ENCODE data around the gene CITED1.

CITED1 gene

GRCh38 chrX:72308566-72309296 is 3.0 kb upstream of the CITED1 start:
- DNase-seq (ENCODE audit: low read depth) = no peak

DNA sequence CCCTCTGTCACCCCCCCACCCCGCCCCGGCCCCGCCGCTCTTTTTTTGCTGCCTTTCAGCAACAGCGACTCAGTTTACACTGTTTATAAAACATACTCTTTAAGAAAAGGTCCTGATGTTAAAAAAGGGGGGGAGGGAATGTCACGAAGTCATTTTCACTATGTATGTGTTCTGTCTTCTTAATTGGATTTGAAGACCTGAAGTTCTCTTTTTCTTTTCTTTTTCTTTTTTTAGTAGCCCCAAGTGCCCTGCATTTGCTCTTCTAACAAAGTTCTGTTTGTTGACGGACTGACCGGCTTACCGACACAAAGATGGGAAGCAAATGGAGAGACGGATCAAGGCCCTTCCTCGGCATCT is 2.5 kb upstream of the CITED1 start:
- no peak for DNase-seq (ENCODE audit: low read depth)

DNA sequence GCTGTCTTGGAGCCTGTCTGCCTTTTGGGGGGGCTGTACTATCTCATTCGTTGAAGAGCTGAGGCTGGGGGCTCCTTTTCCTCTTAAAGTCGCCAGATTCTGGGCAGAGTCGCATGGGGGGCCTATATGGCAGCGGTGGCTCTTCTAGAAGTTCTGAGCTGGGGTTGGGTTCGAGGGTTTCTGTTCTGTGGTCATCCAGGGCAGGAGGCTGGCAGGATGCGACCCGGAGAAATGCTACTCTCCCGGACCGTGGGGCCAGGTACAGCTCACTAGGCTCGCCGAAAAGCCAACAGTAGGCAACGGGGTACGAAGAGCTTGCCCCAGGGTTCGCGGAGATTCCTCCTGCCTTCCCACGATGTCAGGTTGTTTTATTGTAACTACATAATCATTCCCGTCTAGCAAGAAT is 1.9 kb upstream of the CITED1 start:
- DNase-seq (ENCODE audit: low read depth) = no peak

DNA sequence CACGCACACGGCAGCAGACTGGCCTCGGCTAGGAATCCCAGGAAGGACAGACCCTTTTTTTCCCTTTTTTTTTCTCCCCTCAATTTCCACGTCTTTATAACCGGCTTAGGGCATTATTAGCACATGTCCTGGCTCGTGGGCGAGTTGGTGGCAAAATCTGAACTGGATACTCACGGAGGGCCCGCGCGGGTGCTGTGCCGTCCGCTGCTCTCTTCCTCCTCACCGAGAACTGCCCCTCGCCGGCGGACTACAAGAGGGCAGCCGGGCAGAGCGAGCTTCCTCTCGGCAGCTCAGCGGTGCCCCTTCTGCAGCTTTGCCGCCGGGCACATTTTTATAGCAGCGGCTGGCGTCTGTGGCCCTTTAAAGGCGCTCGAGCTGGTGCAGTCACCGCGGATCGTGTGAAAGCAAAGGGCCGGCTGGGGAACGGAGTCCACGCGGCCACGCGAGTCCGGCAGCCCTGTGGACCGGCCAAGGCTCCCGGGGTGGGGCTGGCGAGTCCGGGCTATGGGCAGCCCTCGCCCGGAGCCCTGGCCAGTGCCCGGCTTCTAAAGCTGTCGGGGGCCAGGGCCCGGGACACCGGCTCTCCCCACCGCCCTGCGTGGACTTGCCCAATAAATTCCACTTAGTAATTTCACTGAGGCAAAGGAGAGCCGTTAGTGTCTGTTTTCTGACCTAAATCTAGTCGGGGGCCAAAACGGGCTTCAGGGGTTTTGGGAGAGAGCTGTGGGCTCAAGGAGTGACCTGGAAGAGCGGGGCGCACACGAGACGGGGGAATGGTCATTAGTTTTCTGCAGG is 1.3 kb upstream of the CITED1 start:
- DNase-seq (ENCODE audit: low read depth) = no peak

GRCh38 chrX:72306085-72306801 is 529 bp upstream of the CITED1 start:
- DNase-seq (ENCODE audit: low read depth) = no peak

GRCh38 chrX:72304877-72305276 is 837 bp downstream of the CITED1 start:
- DNase-seq (ENCODE audit: low read depth) = no peak

- DNase-seq (ENCODE audit: low read depth) = no peak
These were observed 3.9 kb downstream of the CITED1 start for GRCh38 chrX:72301781-72302180.

DNA sequence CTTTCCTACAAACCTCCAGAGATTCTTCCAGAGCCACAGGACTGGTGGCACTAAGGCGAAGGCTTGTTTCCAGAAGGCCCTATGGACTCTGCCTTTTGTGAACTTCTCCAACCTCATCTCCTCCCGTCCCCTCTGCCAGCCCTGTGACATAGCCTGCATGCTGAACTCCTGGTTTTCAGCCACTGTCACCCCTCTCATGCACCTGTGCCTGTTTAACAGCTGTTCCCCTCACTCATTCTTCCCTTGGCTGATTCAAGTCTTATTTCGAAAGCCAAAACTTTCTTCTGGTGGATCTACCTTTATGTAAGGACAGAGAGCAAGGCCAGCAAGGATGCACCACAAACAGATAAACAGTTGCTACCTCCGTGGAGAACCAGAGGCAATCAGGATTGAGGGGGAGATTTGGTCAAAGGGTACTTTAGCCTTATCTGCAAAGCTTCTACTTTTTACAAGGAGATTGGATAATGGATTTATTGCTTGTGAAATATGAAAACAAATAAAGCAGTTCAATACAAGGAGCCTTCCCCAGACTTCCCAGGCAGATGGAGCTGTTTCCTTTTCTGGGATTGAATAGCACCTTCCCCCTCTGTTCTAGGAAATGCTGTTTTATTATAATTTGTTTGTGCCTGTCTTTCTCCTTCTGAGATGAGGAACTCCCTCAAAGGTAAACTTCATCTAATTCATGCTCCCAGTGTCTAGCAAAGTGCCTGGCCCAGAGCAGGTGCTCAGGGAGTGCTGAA is 5.7 kb downstream of the CITED1 start:
- no peak for DNase-seq (ENCODE audit: low read depth)

DNA sequence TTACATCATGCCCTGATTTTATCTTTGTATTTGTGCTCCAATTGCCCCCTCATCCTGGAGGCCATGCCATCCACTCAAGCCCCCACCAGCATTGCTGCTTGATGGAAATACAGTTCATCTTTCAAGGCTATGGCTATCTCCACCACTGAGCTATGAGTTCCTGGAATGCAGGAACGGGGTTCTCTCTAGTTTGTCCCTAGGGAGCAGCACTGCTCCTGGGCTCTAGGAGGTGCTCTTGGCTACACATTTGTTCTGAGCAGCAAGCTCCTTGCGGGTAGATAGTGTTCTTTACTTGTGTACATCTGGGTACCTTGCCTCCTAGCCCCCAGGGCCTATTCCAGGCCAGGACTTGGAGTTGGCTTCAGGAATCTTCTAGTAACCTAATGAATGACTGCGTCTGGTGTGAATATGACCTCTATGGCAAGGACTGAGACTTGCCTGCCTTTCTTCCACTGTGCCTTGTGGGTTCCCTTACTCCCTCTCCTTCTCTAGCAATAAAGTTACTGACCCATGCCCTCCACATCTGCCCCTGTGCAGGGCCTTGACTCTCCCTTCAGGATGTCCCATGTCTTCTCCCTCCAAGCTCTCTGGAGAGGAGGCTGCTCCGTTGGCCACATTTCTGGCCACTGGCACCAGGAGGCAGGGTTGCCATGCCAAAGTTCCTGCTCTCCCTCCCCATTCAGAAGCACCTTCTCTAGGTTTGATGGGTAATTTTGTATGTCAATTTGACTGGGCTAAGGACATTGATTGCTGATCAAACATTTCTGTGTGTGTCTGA is 7.6 kb downstream of the CITED1 start:
- no peak for DNase-seq (ENCODE audit: low read depth)

DNA sequence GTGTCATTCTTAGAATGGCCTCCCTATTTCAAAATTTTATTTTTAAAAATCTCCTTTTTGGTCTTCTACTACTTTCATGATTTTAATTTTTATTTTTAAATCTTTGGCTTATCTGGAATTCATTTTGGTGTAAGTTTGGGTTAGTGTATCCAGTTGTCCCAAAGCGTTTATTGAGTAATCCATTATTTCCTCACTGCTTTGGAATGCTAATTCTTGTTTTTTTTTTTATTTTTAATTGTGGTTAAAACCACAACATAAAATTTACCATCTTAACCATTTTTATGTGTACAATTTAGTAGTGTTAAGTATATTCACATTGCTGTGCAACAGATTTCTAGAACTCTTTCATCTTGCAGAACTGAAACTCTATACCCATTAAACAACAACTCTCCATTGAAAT is 8.7 kb downstream of the CITED1 start:
- DNase-seq (ENCODE audit: low read depth) = no peak

DNA sequence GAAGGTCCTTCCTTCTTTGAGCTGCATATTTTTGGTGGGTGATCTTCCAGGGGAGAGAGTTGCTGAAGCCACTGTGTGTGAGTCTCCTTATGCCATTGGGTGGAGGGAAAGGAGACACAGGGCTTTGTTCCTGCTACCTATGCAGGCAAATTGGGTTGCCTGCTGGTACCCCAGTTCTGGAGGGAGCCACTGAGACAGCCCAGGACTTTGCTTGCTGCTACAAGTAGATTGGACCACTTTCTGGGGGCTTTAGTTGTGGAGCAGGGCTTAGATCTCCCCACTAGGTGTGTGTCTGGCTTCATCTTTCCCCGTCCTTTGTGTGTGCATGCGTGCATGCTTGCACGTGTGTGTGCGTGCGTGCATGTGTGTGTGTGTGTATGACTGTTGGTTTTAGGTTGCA is 10.0 kb downstream of the CITED1 start:
- DNase-seq (ENCODE audit: low read depth) = no peak

DNA sequence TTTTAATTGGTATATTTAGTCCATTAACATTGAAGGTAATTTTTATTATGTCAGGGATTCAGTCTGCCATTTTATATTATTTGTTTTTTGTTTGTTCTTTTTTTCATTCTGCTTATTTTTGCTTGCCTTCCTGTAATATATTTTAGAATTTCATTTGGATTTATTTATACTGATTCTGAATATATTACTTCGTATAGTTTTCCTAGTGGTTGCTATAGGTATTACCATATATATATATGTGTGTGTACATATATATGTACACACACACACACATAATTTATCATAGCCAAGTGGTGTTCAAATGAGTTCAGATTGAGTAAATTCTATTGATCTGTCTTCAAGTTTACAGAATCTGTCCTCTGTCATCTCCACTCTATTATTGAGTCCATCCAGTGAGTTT is 11.2 kb downstream of the CITED1 start:
- no peak for DNase-seq (ENCODE audit: low read depth)

DNA sequence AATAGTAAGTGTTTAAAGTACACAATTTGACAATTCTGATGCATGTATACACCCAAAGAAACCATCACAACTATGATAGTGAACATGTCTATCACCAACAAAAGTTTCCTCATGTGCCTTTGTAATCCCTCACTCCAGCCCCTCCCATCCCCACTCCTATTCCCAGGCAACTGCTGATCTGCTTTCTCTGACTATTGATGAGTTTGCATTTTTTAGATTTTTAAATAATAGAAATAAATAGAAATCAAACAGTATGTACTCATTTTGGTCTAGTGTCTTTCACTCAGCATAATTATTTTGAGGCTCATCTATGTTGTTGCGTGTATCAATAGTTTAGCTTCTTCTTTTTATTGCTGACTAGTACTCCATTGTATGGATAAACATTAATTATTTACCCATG is 23.4 kb downstream of the CITED1 start:
- DNase-seq (ENCODE audit: low read depth) = no peak

DNA sequence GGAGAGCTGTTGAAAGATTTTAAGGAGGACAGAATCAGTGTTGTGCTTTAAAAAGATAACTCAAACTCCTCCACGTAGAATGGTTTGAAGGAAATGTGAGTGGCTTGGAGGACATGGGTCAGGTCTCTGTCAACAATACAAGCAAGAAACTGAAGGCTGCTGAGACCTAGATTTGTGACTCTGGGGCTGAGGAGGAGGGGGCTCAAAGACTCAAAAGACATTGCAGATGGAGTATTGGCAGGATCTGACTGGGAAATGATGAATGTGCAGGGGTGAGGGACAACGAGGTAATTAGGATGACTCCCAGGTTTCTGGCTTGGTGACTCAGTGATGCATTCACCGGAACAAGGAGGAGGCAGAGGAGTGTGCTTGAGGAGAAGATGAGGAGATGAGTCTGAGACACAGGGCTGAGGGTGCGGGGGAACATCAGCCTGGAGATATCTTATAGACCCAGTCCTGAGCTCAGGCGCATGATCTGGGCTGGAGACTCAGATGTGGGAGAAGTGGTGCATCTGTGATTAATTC is 25.3 kb downstream of the CITED1 start:
- no peak for DNase-seq (ENCODE audit: low read depth)

DNA sequence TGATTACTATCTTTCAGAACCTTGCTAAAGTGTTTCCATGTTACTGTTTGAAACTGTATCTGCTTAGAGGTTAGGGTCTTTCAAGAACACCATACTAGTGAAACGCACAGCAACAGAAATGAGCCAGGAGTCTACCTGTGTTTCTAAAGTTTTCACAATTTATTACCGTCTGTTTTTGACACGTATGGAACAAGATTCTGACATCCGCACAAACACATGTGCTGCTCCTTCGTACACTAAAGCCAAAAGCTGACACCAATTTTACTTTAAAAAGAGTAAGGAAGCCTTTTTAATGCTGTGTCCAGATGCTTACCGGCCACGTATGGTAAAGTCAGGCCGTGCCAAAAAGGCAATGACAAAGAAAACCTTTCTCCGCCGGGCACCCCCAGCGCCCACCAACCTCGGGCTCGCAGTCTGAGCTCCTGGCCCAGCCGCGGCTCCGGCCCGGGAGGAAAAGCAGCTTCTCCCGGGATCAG is 29.2 kb downstream of the CITED1 start:
- no peak for DNase-seq (ENCODE audit: low read depth)

GRCh38 chrX:72274526-72274925 is 31.2 kb downstream of the CITED1 start:
- DNase-seq (ENCODE audit: low read depth) = no peak

DNA sequence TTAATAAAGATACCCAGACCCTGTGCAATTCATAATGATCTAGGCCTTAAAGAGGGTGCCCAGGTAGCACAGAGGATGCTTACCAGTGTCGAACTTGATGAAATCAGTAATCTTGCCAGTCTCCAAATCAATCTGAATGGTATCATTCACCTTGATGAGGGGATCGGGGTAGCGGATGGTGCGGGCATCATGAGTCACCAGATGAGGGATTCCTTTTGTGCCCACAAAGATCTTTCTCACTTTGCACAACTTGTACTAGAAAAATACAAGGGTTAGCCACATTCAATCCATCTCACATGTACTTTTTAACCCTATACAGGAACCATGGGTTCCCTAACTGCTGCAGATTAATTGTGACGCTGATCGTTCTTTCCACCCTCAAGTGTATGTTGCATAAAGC is 32.0 kb downstream of the CITED1 start:
- DNase-seq (ENCODE audit: low read depth) = no peak

DNA sequence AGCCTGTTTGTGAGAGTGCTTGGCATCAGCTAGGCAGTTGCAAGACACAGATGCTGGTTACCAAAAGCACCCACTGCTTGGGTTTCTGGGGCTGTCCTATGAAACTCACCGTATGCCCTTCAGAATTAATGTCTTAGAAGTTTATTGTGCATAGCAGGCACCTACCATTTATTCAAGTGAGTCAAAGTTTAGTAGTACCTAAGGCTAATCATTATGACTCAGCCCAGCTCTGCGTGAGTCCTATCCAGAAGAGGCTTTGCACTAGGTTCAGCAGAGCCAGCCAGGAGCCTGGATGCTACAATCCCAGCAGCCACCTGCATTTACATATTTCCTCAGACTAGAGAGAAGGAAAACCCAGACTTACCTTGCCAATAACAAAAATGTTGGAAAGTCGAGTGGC is 32.8 kb downstream of the CITED1 start:
- no peak for DNase-seq (ENCODE audit: low read depth)

DNA sequence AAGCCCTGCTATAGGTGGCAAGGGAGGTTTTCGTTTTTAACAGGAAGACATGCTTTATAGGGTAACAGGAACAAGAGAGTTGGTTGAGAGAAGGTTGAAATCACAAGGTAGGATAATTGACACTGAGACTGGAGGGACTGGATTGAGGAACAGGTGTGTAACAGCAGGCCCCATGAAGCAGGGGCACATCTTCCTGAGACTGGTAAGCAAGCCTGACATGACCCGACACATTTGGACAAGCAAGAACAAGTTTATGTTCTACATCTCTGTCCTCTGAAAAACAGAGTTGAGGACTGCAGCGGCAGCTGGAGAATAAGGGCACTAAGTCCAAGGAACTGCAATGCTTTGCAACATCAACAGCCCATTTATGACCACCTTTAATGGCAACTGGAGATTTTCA is 33.9 kb downstream of the CITED1 start:
- no peak for DNase-seq (ENCODE audit: low read depth)

DNA sequence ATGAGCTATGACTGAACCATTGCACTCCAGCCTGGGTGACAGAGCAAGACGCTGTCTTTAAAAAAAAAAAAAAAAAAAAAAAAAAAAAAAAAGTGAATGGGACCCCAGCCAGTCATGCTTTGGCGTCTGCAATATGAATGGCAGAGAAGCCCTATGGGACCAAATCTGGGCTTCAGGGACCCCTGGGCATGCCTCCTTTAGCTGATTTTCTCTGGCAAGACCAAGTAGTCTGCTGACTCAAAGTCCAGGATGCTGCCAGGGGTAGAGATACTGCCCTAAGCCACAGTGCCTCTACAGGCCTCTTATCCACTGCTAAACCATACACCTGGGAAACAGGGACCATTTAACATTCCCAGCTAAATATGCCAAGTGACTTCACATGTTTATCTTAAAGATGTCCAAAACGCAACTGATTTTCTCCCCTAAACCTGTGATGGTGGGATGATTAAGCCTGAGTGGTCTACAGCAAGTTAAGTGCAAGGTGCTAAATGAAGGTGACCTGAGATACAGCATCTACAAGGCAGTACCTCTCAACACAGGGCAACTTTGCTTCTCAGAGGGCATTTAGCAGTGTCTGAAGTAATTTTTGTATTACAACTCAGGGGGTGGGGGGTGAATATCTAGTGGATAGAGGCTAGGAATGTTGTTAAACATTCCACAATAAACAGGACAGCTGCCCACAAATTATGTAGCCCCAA is 34.5 kb downstream of the CITED1 start:
- no peak for DNase-seq (ENCODE audit: low read depth)
